GM12878 (cell line): ENCODE results near the gene PIEZO2. TPM values are rescaled to one million over a fixed set of nuclear protein-coding genes. Genes with fewer than 3 reads are reported as not detected.

ENCODE experiments used
- ATAC-seq: fragments of 200-7000 bp; cut with Tn5 transposase; 3 replicates; pipeline ENCODE4 v1.9.1; 2020; ENCODE audit warnings: mild to moderate bottlenecking, moderate library complexity
- BruUV-seq: library from RNA; stranded (reverse); fragments of 400-500 nt; replicated peaks from 2 replicates; lab custom pipeline; 2021; lab: Mats Ljungman, UMichigan
- CTCF ChIA-PET: fragments of 300-600 bp; sonication (Branson Sonifier 250); formaldehyde crosslinking; extraction: SDS; loops from one replicate; lab custom pipeline; 2021; ENCODE audit warnings: inconsistent platforms; lab: Yijun Ruan, JAX
- POLR2A ChIA-PET: fragments of 350-600 bp; formaldehyde crosslinking; extraction: SDS; loops from one replicate; lab custom pipeline; 2021; ENCODE audit warnings: inconsistent platforms; lab: Charles Lee
- RAD21 ChIA-PET: fragments of 300-600 bp; sonication (Branson Sonifier 250); formaldehyde crosslinking; loops from one replicate; lab custom pipeline; 2023; ENCODE audit warnings: antibody characterized with exemption; ENCODE audit not compliant: unreplicated experiment; lab: Charles Lee
- SMC1A ChIA-PET: fragments of 300-600 bp; sonication (Branson Sonifier 250); formaldehyde crosslinking; loops from one replicate; lab custom pipeline; 2023; ENCODE audit not compliant: unreplicated experiment, uncharacterized antibody; lab: Charles Lee
- DNase-seq: peaks from one replicate; pipeline ENCODE4 v3.0.0-alpha.2; 2011; ENCODE audit warnings: low read depth, low spot score
- FAIRE-seq: peaks from 3 replicates; lab custom pipeline; 2011; peaks lifted over from hg19 to GRCh38; lab: Jason Lieb, UNC
- H2AFZ ChIP-seq: 2 replicates; pipeline ENCODE4 v1.6.0; 2011; ENCODE audit warnings: low read depth, low read length, control low read depth; ENCODE audit not compliant: control insufficient read depth
- H3K27ac ChIP-seq: 2 replicates; pipeline ENCODE4 v1.5.1; 2011; ENCODE audit warnings: control low read depth; ENCODE audit not compliant: control insufficient read depth, insufficient read depth
- H3K27me3 ChIP-seq, 2 experiments: replicated peaks in 1 of 2; 2 replicates each; pipeline versions ENCODE4 v1.6.0 to v1.6.1; 2011; ENCODE audit warnings: low read length in 1 of 2; ENCODE audit not compliant: control insufficient read depth in 2 of 2, insufficient read depth in 2 of 2
- H3K36me3 ChIP-seq, 2 experiments: 2 replicates each; pipeline ENCODE4 v1.5.1; 2011; ENCODE audit warnings: low read length in 1 of 2; ENCODE audit not compliant: control insufficient read depth in 2 of 2, insufficient read depth in 2 of 2
- H3K4me1 ChIP-seq: 2 replicates; pipeline ENCODE4 v1.6.1; 2011; ENCODE audit warnings: mild to moderate bottlenecking, low read length, moderate library complexity, mixed read lengths; ENCODE audit not compliant: control insufficient read depth, insufficient read depth
- H3K4me2 ChIP-seq: 2 replicates; pipeline ENCODE4 v1.6.0; 2011; ENCODE audit warnings: control low read depth; ENCODE audit not compliant: control insufficient read depth, insufficient read depth
- H3K4me3 ChIP-seq: fragments of 200-600 bp; sonication (generic); 2 replicates; pipeline ENCODE4 v1.5.1; 2016
- H3K79me2 ChIP-seq: 2 replicates; pipeline ENCODE4 v1.6.0; 2011; ENCODE audit warnings: low read length; ENCODE audit not compliant: control insufficient read depth, insufficient read depth
- H3K9ac ChIP-seq: 2 replicates; pipeline ENCODE4 v1.8.0; 2011; ENCODE audit warnings: low read length, control low read depth, mixed read lengths; ENCODE audit not compliant: control insufficient read depth, insufficient read depth
- H3K9me3 ChIP-seq: replicated peaks from 3 replicates; pipeline ENCODE4 v1.5.1; 2011; ENCODE audit warnings: mild to moderate bottlenecking, low read length; ENCODE audit not compliant: control insufficient read depth, insufficient read depth
- H4K20me1 ChIP-seq: 2 replicates; pipeline ENCODE4 v1.6.0; 2011; ENCODE audit not compliant: control insufficient read depth, insufficient read depth
- CREB1 ChIP-seq: IDR thresholded peaks from 2 replicates; pipeline ENCODE4 v1.6.1; 2012; ENCODE audit warnings: low read depth, mild to moderate bottlenecking, inconsistent platforms
- PAX8 ChIP-seq: fragments of 450-650 bp; IDR thresholded peaks from 2 replicates; pipeline ENCODE4 v1.6.1; 2017; ENCODE audit warnings: mild to moderate bottlenecking, moderate library complexity
- PML ChIP-seq: IDR thresholded peaks from 2 replicates; pipeline ENCODE4 v1.6.1; 2012; ENCODE audit warnings: low read length, inconsistent platforms
- POLR2AphosphoS2 ChIP-seq: IDR thresholded peaks from 2 replicates; pipeline ENCODE4 v1.6.1; 2011; ENCODE audit warnings: low read depth, mild to moderate bottlenecking, low read length, improper control_type of control experiment, moderate library complexity
- RELB ChIP-seq: fragments of 450-650 bp; IDR thresholded peaks from 2 replicates; pipeline ENCODE4 v1.6.1; 2017; ENCODE audit warnings: low read depth, mild to moderate bottlenecking, moderate library complexity
- ZNF384 ChIP-seq: IDR thresholded peaks from 2 replicates; pipeline ENCODE4 v1.6.1; 2012; ENCODE audit warnings: low read depth, mild to moderate bottlenecking, low read length, improper control_type of control experiment, borderline replicate concordance
- WGBS: methylation state at CpG from one replicate; pipeline ENCODE4 v1.1.6; 2016; ENCODE audit warnings: low lambda C conversion rate; ENCODE audit not compliant: insufficient replicate concordance, insufficient coverage; ENCODE audit errors: missing lambda C conversion rate; 5-methylcytosine and 5-hydroxymethylcytosine counted together
- in situ Hi-C: fragments of 300-500 bp; cut with MboI; formaldehyde crosslinking; loops from 9 replicates; pipeline ENCODE4 v1.14.3; 2018; ENCODE audit warnings: mixed read lengths
- intact Hi-C: fragments of 100-400 bp; cut with micrococcal nuclease; formaldehyde crosslinking; loops from one replicate; pipeline ENCODE4 v1.14.2; 2022; ENCODE audit not compliant: unreplicated experiment
- polyA plus RNA-seq, 11 experiments: library from polyadenylated mRNA; depleted of rRNA in 4 of 11; unstranded in 6 of 11; stranded (reverse) in 5 of 11; fragments of >200 nt; fragmentation: Nextera tagmentation in 4 of 11; fragmentation: Illumina TruSeq in 1 of 11; extraction: Ambion mirVana in 4 of 11; extraction: Trizol in 1 of 11; gene quantifications; 1 replicate in 1 of 11; 2 replicates in 10 of 11; pipeline versions ENCODE4 v1.2.1 to v1.2.3, GENCODE V29; 2011 to 2016; ENCODE audit warnings: inconsistent platforms in 2 of 11, missing spikeins in 2 of 11, low read depth in 1 of 11
- total RNA-seq, 4 experiments: library from RNA; depleted of rRNA in 3 of 4; stranded (reverse); fragments of >200 nt in 3 of 4; fragmentation: Illumina TruSeq in 1 of 4; extraction: Trizol in 1 of 4; gene quantifications; 2 replicates each; pipeline versions ENCODE4 v1.2.1 to v1.2.3, GENCODE V29; 2013 to 2021

Gene PIEZO2
- total and polyA plus RNA-seq, 10 of the 15 experiments (the other 5 are each of a cell fraction or from before 2014, with no cell fraction given) = 6.7 to 42.3 (median 27.4) TPM

GRCh38 chr18:10669441-10670100, 479.8 kb downstream of the PIEZO2 start:
- Histone ChIP-seq H3K9me3 (no peaks in the 10 kb centered on the region), H3K79me2 (no peaks in the 10 kb centered on the region), H3K27me3 (no peaks in the 10 kb centered on the region), H3K36me3 (no peaks in the 10 kb centered on the region; a peak in 2 of 4 replicates), H3K27ac (no peak overlapping the region)
- ATAC-seq (no peak), DNase-seq (no peak), FAIRE-seq (no peak)
- BruUV-seq = no TSS peak
- intact Hi-C loops = no loop called here
- ChIA-PET POLR2A (interaction anchor here (0.5 to 1.6 kb wide), 2 partner anchors 16 to 151 kb away, joined by 3 to 4 read pairs; no protein-coding TSS in a partner anchor), SMC1A (no interaction called here), CTCF (interaction anchor here (0.7 to 3.2 kb wide), 4 partner anchors 7 to 110 kb away, joined by 3 to 21 read pairs (median 7); no protein-coding TSS in a partner anchor)
- TF ChIP-seq POLR2AphosphoS2 (no peak), ZNF384 (no peak), CREB1 (no peak), PAX8 (no peak), RELB (no peak), PML (no peak)
- TF ChIP-seq, all 136 proteins: peak for 0
- H3K4me2 ChIP-seq = no peak overlapping the region
- H4K20me1 ChIP-seq = no peaks in the 10 kb centered on the region
- no peaks in the 10 kb centered on the region for H3K4me1 ChIP-seq
- RAD21 ChIA-PET = no interaction called here
- in situ Hi-C loops = no loop called here
- no peak overlapping the region for H2AFZ ChIP-seq
- WGBS = 38% methylated on average over 7 of the region's 7 CpGs
- no peak overlapping the region for H3K4me3 ChIP-seq
- no peak overlapping the region for H3K9ac ChIP-seq
